GM21619 (cell line): ENCODE results near the gene TICAM2.

Source experiments
- ATAC-seq: cut with Tn5 transposase; IDR thresholded peaks from one replicate; pipeline ENCODE4 v1.9.1; 2021; ENCODE audit not compliant: unreplicated experiment

Gene TICAM2

DNA sequence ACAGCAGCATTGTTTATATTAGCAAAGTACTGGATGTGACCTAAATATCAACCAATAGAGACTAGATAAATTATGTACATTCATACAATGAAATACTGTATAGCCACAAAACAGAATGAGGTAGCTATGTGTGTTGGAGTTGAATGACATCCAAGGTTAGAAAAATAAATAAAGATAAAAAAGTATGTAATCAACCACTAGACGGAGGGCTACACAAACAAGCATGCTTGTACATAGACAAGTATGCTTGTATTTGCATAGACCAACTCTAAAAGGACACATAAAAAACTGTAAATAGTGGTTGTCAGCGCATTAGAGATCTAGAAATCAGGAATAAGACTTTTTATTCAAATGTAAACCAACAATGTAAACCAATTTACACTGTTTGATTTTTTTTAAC, 60.7 kb downstream of the TICAM2 start:
- ATAC-seq = no peak

DNA sequence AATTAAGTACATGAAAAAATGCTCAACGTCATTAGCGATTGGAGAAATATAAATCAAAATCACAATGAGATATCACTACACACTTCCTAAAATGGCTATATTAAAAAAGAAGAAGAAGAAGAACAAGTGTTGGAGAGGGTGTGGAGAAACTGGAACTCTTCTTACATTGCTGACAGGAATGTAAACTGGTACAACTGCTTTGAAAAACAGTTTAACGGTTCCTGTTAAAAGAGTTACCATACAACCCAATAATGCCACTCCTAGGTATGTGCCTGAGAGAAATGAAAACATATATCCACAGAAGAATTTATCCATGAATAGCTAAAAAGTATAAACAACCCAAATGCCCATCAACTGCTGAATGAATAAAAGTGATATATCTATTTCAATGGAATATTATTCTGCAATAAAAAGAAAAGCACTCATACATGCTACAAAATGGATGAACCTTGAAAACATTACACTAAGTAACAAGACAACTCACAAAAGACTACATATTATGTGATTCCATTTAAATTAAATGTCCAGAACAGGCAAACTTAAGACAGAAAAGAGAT, 66.7 kb downstream of the TICAM2 start:
- ATAC-seq = no peak

DNA sequence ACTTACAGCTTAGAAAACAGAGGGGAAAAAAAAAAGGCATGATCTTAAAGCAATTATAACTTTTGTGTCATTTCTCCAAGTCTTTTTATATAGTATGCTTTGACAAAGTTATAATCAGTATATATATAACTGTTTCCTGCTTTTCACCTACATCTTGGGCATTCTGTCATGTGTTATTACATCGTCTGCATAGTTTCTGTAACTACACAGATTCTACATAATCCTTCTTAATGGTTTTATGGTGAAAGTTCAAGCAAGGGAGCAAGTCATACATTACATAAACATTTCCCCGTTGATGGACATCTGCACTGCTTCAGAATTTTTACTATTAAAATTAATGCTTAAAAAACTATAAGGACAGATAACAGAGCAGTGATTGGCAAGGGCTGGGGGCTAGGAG, 69.8 kb downstream of the TICAM2 start:
- no peak for ATAC-seq

DNA sequence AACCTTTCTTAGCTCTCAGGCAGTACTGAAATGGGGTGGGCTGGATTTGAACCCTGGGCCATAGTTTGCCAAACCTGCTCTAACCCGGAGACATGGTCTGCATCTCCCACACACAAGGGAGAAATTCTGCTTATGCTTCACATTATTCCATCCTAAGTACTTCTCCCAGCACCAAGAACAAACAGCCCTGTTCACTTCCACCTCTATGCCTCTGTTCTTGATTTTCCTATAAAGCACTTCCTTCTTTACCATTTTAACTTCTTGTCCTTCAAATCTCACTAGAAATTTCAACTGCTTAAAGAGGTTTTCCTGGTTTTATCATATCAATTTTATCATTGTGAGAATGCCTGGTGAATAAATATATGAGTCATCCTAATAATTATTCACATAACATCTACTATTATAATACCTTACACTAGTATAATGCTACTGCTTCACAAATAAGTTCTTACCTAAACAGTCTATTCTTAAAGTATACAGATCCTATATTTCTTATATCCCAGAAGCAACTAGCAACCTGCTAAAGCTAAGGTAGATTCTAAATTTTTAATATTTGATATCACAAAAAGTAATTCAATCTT, 70.4 kb downstream of the TICAM2 start:
- ATAC-seq = no peak

DNA sequence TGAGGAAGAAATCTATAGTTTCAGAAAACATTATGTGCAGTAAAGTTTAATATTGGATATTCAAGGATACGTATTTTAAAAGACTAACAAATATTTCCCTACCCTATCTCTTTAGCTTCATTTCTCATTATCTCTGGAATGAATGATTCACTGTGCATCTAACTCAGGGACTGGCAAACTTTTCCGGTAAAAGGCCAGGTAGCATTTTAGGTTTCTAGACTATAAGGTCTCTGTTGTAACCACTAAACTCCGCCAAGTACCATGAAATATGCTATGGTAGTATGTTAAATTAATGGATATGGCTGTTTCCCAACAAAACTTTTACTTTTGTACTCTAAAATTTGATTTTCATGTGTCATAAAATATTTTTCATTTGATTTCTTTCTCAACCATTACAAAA, 70.9 kb downstream of the TICAM2 start:
- ATAC-seq = no peak

DNA sequence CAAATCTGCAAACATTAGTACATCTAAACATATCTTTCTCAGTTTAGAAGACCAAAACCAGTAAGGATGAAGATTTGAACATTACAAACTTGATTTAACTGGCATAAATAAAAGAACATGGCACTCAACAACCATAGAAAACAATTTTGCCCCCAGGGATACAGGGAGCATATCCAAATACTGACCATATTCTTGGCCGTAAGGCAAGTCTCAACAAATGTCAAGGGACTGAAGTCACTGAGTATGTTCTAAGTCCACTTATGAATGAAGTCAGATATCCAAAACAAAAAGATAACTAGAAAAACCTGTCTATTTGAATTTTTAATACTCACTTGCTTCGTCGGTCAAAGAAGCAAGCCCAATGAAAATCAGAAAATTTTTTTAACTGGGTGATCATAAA, 71.9 kb downstream of the TICAM2 start:
- ATAC-seq = no peak
